Parathyroid adenoma (tissue), 2 donors: ENCODE results near the gene NRROS.
A peak's percentile ranks its signal among the peaks of the same experiment; 100 is the strongest.

ENCODE experiments used
- H2AFZ ChIP-seq: fragments of 300-600 bp; sonication (generic); one replicate; pipeline ENCODE4 v1.7.0; 2017; ENCODE audit warnings: antibody characterized with exemption, mild to moderate bottlenecking
- H3K27ac ChIP-seq: fragments of 300-600 bp; sonication (generic); one replicate; pipeline ENCODE4 v1.7.0; 2017
- H3K27me3 ChIP-seq: fragments of 300-600 bp; sonication (generic); one replicate; pipeline ENCODE4 v1.7.0; 2017; ENCODE audit warnings: low read length; ENCODE audit not compliant: control insufficient read depth, insufficient read depth
- H3K36me3 ChIP-seq: fragments of 300-600 bp; sonication (generic); one replicate; pipeline ENCODE4 v1.7.0; 2017; ENCODE audit warnings: low read length; ENCODE audit not compliant: control insufficient read depth, insufficient read depth
- H3K4me1 ChIP-seq: fragments of 300-600 bp; sonication (generic); one replicate; pipeline ENCODE4 v1.7.0; 2017; ENCODE audit warnings: control low read depth
- H3K4me2 ChIP-seq: fragments of 300-600 bp; sonication (generic); one replicate; pipeline ENCODE4 v1.7.0; 2017; ENCODE audit warnings: low read length
- H3K4me3 ChIP-seq: fragments of 300-600 bp; sonication (generic); one replicate; pipeline ENCODE4 v1.7.0; 2017; ENCODE audit warnings: low read depth, low read length
- H3K79me2 ChIP-seq: fragments of 300-600 bp; sonication (generic); one replicate; pipeline ENCODE4 v1.7.0; 2017; ENCODE audit warnings: control low read depth
- H3K9ac ChIP-seq: fragments of 300-600 bp; sonication (generic); one replicate; pipeline ENCODE4 v1.7.0; 2017; ENCODE audit warnings: mild to moderate bottlenecking
- H3K9me3 ChIP-seq: fragments of 300-600 bp; sonication (generic); one replicate; pipeline ENCODE4 v1.7.0; 2017; ENCODE audit warnings: low read length; ENCODE audit not compliant: control insufficient read depth
- TF ChIP-seq, protein P1 (sequence below): fragments of 300-600 bp; sonication (generic); IDR thresholded peaks from one replicate; pipeline ENCODE4 v1.7.0; 2017; ENCODE audit warnings: antibody characterized with exemption, mild to moderate bottlenecking
- donor health status: primary hyperparathyroidism.

Gene NRROS

GRCh38 chr3:196662711-196663571 lies 23.4 kb downstream of the NRROS start:
- H3K36me3 ChIP-seq: no peaks in the 10 kb centered on the region
- H3K27me3 ChIP-seq: no peaks in the 10 kb centered on the region
- H3K79me2 ChIP-seq: no peaks in the 10 kb centered on the region
- H3K9ac ChIP-seq: no peak overlapping the region
- TF ChIP-seq, protein P1, sequence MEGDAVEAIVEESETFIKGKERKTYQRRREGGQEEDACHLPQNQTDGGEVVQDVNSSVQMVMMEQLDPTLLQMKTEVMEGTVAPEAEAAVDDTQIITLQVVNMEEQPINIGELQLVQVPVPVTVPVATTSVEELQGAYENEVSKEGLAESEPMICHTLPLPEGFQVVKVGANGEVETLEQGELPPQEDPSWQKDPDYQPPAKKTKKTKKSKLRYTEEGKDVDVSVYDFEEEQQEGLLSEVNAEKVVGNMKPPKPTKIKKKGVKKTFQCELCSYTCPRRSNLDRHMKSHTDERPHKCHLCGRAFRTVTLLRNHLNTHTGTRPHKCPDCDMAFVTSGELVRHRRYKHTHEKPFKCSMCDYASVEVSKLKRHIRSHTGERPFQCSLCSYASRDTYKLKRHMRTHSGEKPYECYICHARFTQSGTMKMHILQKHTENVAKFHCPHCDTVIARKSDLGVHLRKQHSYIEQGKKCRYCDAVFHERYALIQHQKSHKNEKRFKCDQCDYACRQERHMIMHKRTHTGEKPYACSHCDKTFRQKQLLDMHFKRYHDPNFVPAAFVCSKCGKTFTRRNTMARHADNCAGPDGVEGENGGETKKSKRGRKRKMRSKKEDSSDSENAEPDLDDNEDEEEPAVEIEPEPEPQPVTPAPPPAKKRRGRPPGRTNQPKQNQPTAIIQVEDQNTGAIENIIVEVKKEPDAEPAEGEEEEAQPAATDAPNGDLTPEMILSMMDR: no peak
- peak overlapping the region; percentile 66 for H2AFZ ChIP-seq
- H3K4me3 ChIP-seq: no peak overlapping the region
- H3K4me2 ChIP-seq: peak overlapping the region; percentile 30
- H3K4me1 ChIP-seq: peaks cover 11% of the 10 kb centered on the region
- peak overlapping the region; percentile 69 for H3K27ac ChIP-seq
- no peaks in the 10 kb centered on the region for H3K9me3 ChIP-seq

GRCh38 chr3:196666001-196666867 lies 26.7 kb downstream of the NRROS start:
- TF ChIP-seq, protein P1: no peak
- Histone ChIP-seq H3K27ac (no peak overlapping the region), H3K9me3 (no peaks in the 10 kb centered on the region), H3K4me1 (peaks cover 11% of the 10 kb centered on the region), H3K9ac (no peak overlapping the region), H3K79me2 (no peaks in the 10 kb centered on the region), H3K36me3 (no peaks in the 10 kb centered on the region), H3K4me3 (no peak overlapping the region), H2AFZ (no peak overlapping the region), H3K4me2 (no peak overlapping the region), H3K27me3 (no peaks in the 10 kb centered on the region)

DNA sequence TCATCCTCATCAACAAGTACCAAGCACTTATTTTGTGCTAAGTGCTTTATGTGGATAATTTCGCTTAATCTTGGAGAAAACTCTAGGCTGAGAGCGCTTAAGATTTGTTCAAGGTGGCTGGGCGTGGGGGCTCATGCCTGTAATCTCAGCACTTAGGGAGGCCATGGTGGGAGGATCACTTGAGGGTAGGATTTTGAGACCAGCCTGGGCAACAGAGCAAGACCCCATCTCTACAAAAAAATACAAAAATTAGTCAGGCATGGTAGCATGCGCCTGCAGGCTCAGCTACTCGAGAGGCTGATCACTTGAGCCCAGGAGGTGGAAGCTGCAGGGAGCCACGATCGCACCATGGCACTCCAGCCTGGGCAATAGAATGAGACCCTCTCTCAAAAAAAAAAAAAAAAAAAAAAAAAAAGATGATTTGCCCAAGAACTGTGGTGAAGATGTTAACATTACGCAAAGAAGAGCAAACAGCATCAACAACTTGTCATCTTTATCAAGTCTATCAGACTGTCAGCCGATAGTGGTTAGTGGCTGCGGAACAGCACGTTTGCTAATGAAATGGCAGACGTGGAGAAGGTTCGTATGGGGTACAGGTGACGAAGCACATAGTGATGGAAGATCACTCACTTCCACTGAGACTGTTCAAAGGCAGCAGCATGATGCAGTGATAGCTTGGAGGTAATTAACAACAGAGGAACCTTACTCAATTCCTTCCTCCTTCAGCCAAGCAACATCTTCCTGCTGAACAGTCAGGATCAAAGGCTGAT lies 27.7 kb downstream of the NRROS start:
- Histone ChIP-seq H3K36me3 (no peaks in the 10 kb centered on the region), H2AFZ (no peak overlapping the region), H3K9ac (no peak overlapping the region), H3K79me2 (no peaks in the 10 kb centered on the region), H3K9me3 (no peaks in the 10 kb centered on the region), H3K27me3 (no peaks in the 10 kb centered on the region), H3K27ac (no peak overlapping the region), H3K4me1 (peaks cover 11% of the 10 kb centered on the region), H3K4me3 (no peak overlapping the region), H3K4me2 (no peak overlapping the region)
- TF ChIP-seq, protein P1: no peak

DNA sequence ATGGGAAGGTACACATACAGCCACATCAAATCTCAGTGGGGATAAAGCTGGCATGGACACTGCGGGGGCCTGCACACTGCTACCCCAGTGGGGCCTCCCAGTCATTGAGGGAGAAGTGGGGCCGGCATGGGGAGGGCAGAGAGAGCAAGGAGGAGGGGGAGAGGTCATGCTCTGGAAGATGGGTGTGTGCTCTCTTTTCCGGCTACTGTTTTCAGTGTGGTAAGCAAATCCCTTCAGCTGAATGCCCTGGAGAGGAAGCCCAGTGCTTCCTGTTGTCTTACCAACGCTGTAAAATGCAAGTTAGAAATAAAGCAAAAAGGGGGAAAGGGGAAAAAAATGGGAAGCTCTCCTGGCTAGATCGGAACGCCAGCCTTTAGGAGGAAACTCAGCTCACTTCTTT lies 30.8 kb downstream of the NRROS start:
- Histone ChIP-seq H3K4me3 (no peak overlapping the region), H3K79me2 (no peaks in the 10 kb centered on the region), H3K4me1 (no peaks in the 10 kb centered on the region), H3K4me2 (no peak overlapping the region), H3K27me3 (no peaks in the 10 kb centered on the region), H3K9me3 (no peaks in the 10 kb centered on the region), H3K27ac (no peak overlapping the region), H3K9ac (no peak overlapping the region), H3K36me3 (no peaks in the 10 kb centered on the region), H2AFZ (no peak overlapping the region)
- TF ChIP-seq, protein P1: no peak
